HepG2 (cell line): Measurements from ENCODE around the gene SCFD2. TPM values are rescaled to one million over a fixed set of nuclear protein-coding genes. Genes with fewer than 3 reads are reported as not detected.

Experiments
- EEA1 ChIP-seq: sonication (generic); formaldehyde crosslinking; IDR thresholded peaks from 2 replicates; pipeline ENCODE4 v1.5.1; 2020; ENCODE audit warnings: mild to moderate bottlenecking, missing genetic modification reagents, borderline replicate concordance
- HMGXB3 ChIP-seq: sonication (generic); formaldehyde crosslinking; IDR thresholded peaks from 2 replicates; pipeline ENCODE4 v1.4.0; 2020; ENCODE audit warnings: missing genetic modification reagents, borderline replicate concordance
- POGK ChIP-seq: sonication (generic); formaldehyde crosslinking; conservative IDR thresholded peaks from 2 replicates; pipeline ENCODE4 v1.8.0; 2022; ENCODE audit warnings: mild to moderate bottlenecking, moderate library complexity, missing genetic modification reagents
- RARG ChIP-seq: sonication (generic); formaldehyde crosslinking; IDR thresholded peaks from 2 replicates; pipeline ENCODE4 v1.4.0; 2020; ENCODE audit warnings: low read depth, mild to moderate bottlenecking, missing genetic modification reagents
- SMAD9 ChIP-seq: sonication (generic); formaldehyde crosslinking; IDR thresholded peaks from 2 replicates; pipeline ENCODE4 v1.5.1; 2020; ENCODE audit warnings: mild to moderate bottlenecking, missing genetic modification reagents
- ZBTB14 ChIP-seq: sonication (generic); formaldehyde crosslinking; IDR thresholded peaks from 2 replicates; pipeline ENCODE4 v1.4.0; 2020; ENCODE audit warnings: missing genetic modification reagents
- polyA plus RNA-seq, 8 experiments: library from polyadenylated mRNA; depleted of rRNA in 3 of 8; stranded (reverse) in 7 of 8; unstranded in 1 of 8; fragments of >200 nt; fragmentation: Illumina TruSeq in 4 of 8; extraction: Trizol in 4 of 8; gene quantifications; 2 replicates each; pipeline versions ENCODE4 v1.2.1 to v1.2.3, GENCODE V29; 2011 to 2016; ENCODE audit warnings: low read depth in 4 of 8, missing spikeins in 1 of 8, mixed read lengths in 1 of 8; ENCODE audit not compliant: insufficient read depth in 1 of 8
- total RNA-seq, 5 experiments: library from RNA; depleted of rRNA; stranded (reverse); fragments of >200 nt; fragmentation: Illumina TruSeq; extraction: Trizol; gene quantifications; 2 replicates each; pipeline ENCODE4 v1.2.3, GENCODE V29; 2016; ENCODE audit warnings: low read depth in 1 of 5

SCFD2 gene
- total and polyA plus RNA-seq, 2 of the 13 experiments (the other 11 are each of a cell fraction or from before 2014, with no cell fraction given) = 4.6 to 15.6 TPM

GRCh38 chr4:52946855-52947254 lies 419.0 kb downstream of the SCFD2 start (continued):
- TF ChIP-seq EEA1 (CRISPR knock-in tag) = no peak
- no peak for TF ChIP-seq HMGXB3 (CRISPR knock-in tag)
- no peak for TF ChIP-seq RARG
- TF ChIP-seq ZBTB14 (CRISPR knock-in tag) = no peak
- TF ChIP-seq SMAD9 (CRISPR knock-in tag) = no peak
- TF ChIP-seq POGK (CRISPR knock-in tag) = no peak
